Neutrophil (primary cell): ENCODE data around the gene MLN.

ENCODE experiments used
- H3K27ac ChIP-seq: fragments of 200-600 bp; sonication (generic); 2 replicates; pipeline ENCODE4 v1.5.1; 2016; ENCODE audit warnings: mild to moderate bottlenecking, moderate library complexity
- H3K27me3 ChIP-seq: fragments of 200-600 bp; sonication (generic); 2 replicates; pipeline ENCODE4 v1.6.0; 2016; ENCODE audit warnings: mild to moderate bottlenecking
- H3K36me3 ChIP-seq: fragments of 200-600 bp; sonication (generic); 2 replicates; pipeline ENCODE4 v1.5.1; 2017
- H3K4me1 ChIP-seq, 2 experiments: fragments of 200-600 bp in 1 of 2; sonication (generic) in 1 of 2; 1 replicate in 1 of 2; 2 replicates in 1 of 2; pipeline versions ENCODE4 v1.5.1 to v1.6.1; 2013 to 2016; ENCODE audit warnings: low read depth in 1 of 2, low read length in 1 of 2, mild to moderate bottlenecking in 1 of 2, moderate library complexity in 1 of 2; ENCODE audit not compliant: control insufficient read depth in 1 of 2, insufficient read depth in 1 of 2
- H3K4me3 ChIP-seq, 2 experiments: fragments of 200-600 bp in 1 of 2; sonication (generic) in 1 of 2; 1 replicate in 1 of 2; 2 replicates in 1 of 2; pipeline ENCODE4 v1.5.1; 2013 to 2016; ENCODE audit warnings: low read depth in 1 of 2, low read length in 1 of 2, mild to moderate bottlenecking in 1 of 2, moderate library complexity in 1 of 2
- H3K9me3 ChIP-seq: fragments of 200-600 bp; sonication (generic); 2 replicates; pipeline ENCODE4 v1.5.1; 2016
- TF ChIP-seq, protein P1 (sequence below): fragments of 200-600 bp; sonication (generic); IDR thresholded peaks from 2 replicates; pipeline ENCODE4 v1.5.1; 2016; ENCODE audit warnings: antibody characterized with exemption

The MLN gene

DNA sequence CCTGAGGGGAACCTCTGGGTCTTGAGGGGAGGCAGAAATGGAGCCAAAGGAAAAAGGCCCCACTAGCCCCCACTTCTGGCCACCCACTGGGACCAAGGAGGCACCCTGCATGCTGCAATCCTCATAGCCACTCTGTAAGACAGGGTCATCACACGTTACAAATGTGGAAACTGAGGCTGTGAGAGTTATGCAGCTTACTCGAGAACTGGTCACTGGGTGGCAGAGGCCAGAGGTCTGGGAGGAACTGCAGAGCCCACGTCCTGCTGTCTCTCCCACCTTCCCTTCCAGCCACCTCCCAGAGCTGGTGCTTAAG lies 33.0 kb downstream of the MLN start:
- TF ChIP-seq, protein P1, sequence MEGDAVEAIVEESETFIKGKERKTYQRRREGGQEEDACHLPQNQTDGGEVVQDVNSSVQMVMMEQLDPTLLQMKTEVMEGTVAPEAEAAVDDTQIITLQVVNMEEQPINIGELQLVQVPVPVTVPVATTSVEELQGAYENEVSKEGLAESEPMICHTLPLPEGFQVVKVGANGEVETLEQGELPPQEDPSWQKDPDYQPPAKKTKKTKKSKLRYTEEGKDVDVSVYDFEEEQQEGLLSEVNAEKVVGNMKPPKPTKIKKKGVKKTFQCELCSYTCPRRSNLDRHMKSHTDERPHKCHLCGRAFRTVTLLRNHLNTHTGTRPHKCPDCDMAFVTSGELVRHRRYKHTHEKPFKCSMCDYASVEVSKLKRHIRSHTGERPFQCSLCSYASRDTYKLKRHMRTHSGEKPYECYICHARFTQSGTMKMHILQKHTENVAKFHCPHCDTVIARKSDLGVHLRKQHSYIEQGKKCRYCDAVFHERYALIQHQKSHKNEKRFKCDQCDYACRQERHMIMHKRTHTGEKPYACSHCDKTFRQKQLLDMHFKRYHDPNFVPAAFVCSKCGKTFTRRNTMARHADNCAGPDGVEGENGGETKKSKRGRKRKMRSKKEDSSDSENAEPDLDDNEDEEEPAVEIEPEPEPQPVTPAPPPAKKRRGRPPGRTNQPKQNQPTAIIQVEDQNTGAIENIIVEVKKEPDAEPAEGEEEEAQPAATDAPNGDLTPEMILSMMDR = no peak
- peaks cover 40% of the 10 kb centered on the region for H3K36me3 ChIP-seq
- no peaks in the 10 kb centered on the region for H3K4me1 ChIP-seq
- no peak overlapping the region for H3K4me3 ChIP-seq
- H3K27me3 ChIP-seq = peaks cover 32% of the 10 kb centered on the region
- H3K27ac ChIP-seq = no peak overlapping the region
- H3K9me3 ChIP-seq = no peaks in the 10 kb centered on the region

DNA sequence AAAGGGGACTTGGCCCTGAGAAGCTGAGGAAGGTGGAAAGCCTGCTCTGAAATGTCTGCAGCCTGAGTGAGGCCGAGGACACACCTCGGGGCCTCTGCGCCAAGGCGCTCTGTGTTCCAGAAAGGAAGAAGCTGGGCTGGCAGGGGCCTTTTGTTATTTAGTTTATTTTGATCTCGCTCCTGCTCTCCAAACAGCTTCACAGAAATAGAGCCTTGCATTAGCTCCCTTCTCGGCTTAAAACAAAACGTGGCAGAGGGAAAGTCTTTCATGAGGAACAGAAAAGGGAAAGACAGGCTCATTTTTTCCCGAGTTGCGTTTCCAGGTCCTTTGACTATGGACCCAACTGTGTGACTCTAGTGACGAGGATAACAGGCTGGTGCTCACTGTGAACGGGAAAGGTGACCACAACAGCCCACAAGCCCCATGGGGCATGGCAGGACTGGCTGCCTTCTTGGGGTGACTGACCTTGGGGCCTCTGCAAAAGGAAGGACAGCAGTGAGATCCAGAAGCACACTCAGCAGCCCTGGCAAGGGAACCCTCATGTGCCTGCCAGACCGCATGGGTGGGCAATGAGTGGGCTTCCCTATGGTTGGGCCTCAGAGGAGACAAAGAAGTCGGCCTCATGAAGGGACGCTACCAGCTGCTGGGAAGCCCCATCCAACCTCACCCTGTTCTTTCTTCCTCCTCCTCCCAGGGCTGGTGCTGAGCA lies 33.5 kb downstream of the MLN start:
- H3K4me1 ChIP-seq = no peaks in the 10 kb centered on the region
- TF ChIP-seq, protein P1 = no peak
- H3K36me3 ChIP-seq = peaks cover 35% of the 10 kb centered on the region
- H3K9me3 ChIP-seq = no peaks in the 10 kb centered on the region
- no peak overlapping the region for H3K27ac ChIP-seq
- H3K4me3 ChIP-seq = no peak overlapping the region
- peaks cover 32% of the 10 kb centered on the region for H3K27me3 ChIP-seq

DNA sequence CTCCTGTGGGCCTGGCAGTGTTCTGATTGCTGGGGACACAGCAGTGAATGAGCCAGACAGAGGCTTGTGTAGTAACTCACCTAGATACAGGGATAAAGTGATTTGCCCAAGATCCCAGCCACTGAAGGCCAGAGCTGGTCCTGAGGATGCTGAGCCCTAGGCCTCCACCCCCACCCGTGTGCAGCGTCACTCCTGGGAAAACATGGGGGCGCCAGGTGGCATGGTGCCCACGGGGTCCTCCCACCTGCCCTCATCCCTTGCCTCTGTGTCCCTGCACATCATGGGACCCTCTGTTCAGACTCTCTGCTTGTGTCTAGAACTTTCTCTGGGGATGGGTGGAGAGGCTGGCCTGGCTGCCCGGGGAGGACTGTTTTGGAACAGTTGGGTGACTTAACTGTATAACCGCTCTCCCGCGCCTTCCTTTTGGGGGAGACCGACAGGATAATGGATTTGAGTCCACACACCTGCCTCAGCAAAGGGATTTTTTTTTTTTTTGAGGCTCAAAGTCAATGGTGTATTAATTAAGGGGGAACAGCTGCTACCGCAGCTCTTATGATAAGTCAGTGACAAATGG lies 34.5 kb downstream of the MLN start:
- TF ChIP-seq, protein P1 = no peak
- Histone ChIP-seq H3K4me1 (no peaks in the 10 kb centered on the region), H3K36me3 (peaks cover 26% of the 10 kb centered on the region), H3K9me3 (no peaks in the 10 kb centered on the region), H3K27me3 (peaks cover 32% of the 10 kb centered on the region), H3K27ac (no peak overlapping the region), H3K4me3 (no peak overlapping the region)

DNA sequence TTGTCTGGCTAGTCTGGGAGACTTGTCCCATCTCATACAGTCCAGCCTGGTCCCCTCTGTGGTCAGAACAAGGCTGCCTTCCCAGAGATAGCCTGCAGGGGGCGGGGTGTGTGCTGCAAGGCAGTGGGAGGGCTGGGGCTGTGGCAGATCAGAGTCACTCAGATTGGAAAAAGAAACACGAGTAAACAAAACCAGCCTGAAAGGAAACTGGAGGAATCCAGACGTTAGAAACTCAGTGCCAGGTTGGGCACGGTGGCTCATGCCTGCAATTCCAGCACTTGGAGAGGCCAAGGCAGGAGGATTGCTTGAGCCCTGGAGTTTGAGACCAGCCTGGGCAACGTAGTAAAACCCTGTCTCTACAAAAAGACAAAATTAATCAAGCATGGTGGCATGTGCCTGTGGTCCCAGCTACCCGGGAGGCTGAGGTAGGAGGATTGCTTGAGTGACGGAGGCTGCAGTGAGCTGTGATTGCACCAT lies 35.1 kb downstream of the MLN start:
- Histone ChIP-seq H3K27ac (no peak overlapping the region), H3K4me3 (no peak overlapping the region), H3K27me3 (peaks cover 32% of the 10 kb centered on the region), H3K4me1 (no peaks in the 10 kb centered on the region), H3K9me3 (no peaks in the 10 kb centered on the region), H3K36me3 (peaks cover 19% of the 10 kb centered on the region)
- TF ChIP-seq, protein P1 = peak; percentile 69

DNA sequence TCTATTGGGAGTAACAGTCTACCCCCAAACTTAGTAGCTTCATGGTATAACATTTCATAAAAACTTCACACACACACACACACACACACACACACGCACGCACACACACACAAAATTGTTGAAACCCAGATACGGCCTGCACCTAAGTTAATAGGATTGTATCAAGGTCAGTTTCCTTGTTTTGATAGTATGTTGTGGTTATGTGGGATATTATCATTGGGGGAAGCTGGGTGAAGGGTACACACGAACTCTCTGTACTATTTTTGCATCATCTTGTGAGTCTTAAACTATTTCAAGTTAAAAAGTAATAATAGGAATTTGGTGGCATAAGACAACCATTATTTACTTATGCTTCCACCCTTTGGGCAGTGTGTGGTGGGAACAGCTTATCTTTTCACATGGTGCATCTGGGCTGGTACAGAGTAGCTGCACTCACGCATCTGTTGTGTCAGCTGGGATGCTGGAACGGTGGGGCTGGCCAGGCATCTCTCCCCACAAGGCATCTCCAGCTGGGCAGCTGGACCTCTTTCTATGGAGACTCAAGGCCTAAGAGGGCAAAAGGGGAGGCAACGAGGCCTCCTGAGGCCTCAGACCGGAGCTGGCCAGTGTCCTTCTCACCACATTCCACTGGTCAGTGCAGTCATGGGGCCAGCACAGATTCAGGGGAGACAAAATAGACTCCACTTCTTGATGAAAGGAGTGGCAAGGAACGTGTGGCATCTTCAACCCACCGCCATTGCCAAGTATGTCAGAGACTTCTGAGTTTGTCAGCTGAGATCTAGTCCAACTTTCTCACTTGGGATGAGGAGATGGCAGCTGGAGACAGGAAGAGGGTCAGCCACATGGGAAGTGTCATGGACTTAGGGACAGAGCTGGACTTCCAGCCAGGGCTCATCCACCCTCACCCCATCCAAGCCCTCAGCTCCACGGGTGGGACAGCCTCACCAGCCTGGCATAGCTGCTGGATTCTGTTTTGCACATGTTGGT lies 36.6 kb downstream of the MLN start:
- Histone ChIP-seq H3K27ac (no peak overlapping the region), H3K9me3 (no peaks in the 10 kb centered on the region), H3K4me1 (no peaks in the 10 kb centered on the region), H3K27me3 (peaks cover 32% of the 10 kb centered on the region), H3K4me3 (no peak overlapping the region), H3K36me3 (peaks cover 5% of the 10 kb centered on the region)
- TF ChIP-seq, protein P1 = no peak
